NK-92 treated with Interleukin-12 subunit alpha and Interleukin-12 subunit beta, amount 100 ng/mL, for 24 hours (cell line): ENCODE results near the gene ADAMTS17.

ENCODE experiments used
- DNase-seq: peaks from one replicate; lab custom pipeline; 2025; lab: John Stamatoyannopoulos, UW

The ADAMTS17 gene

GRCh38 chr15:100341750-100342560, at the start of gene ADAMTS17:
ADAMTS17 (minus strand) TSS chr15:100341975; CDS start chr15:100341899, 76 bp downstream.
- peak; percentile 96 for DNase-seq

- no peak for DNase-seq
Measured at GRCh38 chr15:100385300-100386050, 43.7 kb upstream of the ADAMTS17 start.

- no peak for DNase-seq
Measured at GRCh38 chr15:100384108-100384410, 42.3 kb upstream of the ADAMTS17 start.

GRCh38 chr15:100383302-100384107, 41.7 kb upstream of the ADAMTS17 start:
- no peak for DNase-seq

- no peak for DNase-seq
Measured at GRCh38 chr15:100373942-100374341, 32.2 kb upstream of the ADAMTS17 start.

GRCh38 chr15:100373120-100373896, 31.5 kb upstream of the ADAMTS17 start:
- no peak for DNase-seq

- no peak for DNase-seq
Measured at GRCh38 chr15:100372739-100373119, 31.0 kb upstream of the ADAMTS17 start.

- DNase-seq: no peak
Measured at GRCh38 chr15:100355342-100355741, 13.6 kb upstream of the ADAMTS17 start.

- DNase-seq: peak; percentile 43
Measured at GRCh38 chr15:100353449-100353848, 11.7 kb upstream of the ADAMTS17 start.

GRCh38 chr15:100350434-100351226, 8.9 kb upstream of the ADAMTS17 start:
- DNase-seq: peak; percentile 60

- DNase-seq: peak; percentile 74
Measured at GRCh38 chr15:100349696-100350433, 8.1 kb upstream of the ADAMTS17 start.

- no peak for DNase-seq
Measured at GRCh38 chr15:100349321-100349695, 7.5 kb upstream of the ADAMTS17 start.

GRCh38 chr15:100348578-100348977, 6.8 kb upstream of the ADAMTS17 start:
- DNase-seq: no peak

GRCh38 chr15:100346866-100347512, 5.2 kb upstream of the ADAMTS17 start:
- no peak for DNase-seq

- DNase-seq: no peak
Measured at GRCh38 chr15:100345438-100345837, 3.7 kb upstream of the ADAMTS17 start.

- no peak for DNase-seq
Measured at GRCh38 chr15:100343251-100343650, 1.5 kb upstream of the ADAMTS17 start.

- DNase-seq: no peak
Measured at GRCh38 chr15:100341239-100341749, 481 bp downstream of the ADAMTS17 start.

GRCh38 chr15:100340721-100341238, 995 bp downstream of the ADAMTS17 start:
- DNase-seq: no peak

- DNase-seq: no peak
Measured at GRCh38 chr15:100339999-100340398, 1.8 kb downstream of the ADAMTS17 start.
